Measurements from ENCODE around the gene FRMD3. TPM values are rescaled to one million over a fixed set of nuclear protein-coding genes. Genes with fewer than 3 reads are reported as not detected.

Gene FRMD3
- total RNA-seq, 1 donor from 2014 or later = 0.34 TPM

- intact Hi-C loops (cut with micrococcal nuclease) = no loop called here
These were observed 251.2 kb downstream of the FRMD3 start for GRCh38 chr9:83287021-83287420.

GRCh38 chr9:83285445-83286225 lies 252.6 kb downstream of the FRMD3 start:
- Mint-ChIP-seq H3K27me3 (ENCODE audit: low read depth) (no peaks in the 10 kb centered on the region), H3K36me3 (ENCODE audit: low read depth) (no peaks in the 10 kb centered on the region), H3K9me3 (no peaks in the 10 kb centered on the region), H3K27ac (no peak overlapping the region), H3K4me3 (ENCODE audit: low read depth) (no peak overlapping the region), H3K4me1 (ENCODE audit: low read depth) (no peaks in the 10 kb centered on the region)
- intact Hi-C loops (cut with micrococcal nuclease) = no loop called here
- DNase-seq (ENCODE audit: low spot score) = no peak

More at GRCh38 chr9:83287021-83287420, 251.2 kb downstream of the FRMD3 start:
- H3K36me3 Mint-ChIP-seq (ENCODE audit: low read depth) = no peaks in the 10 kb centered on the region
- no peaks in the 10 kb centered on the region for H3K4me1 Mint-ChIP-seq (ENCODE audit: low read depth)
- no peaks in the 10 kb centered on the region for H3K27me3 Mint-ChIP-seq (ENCODE audit: low read depth)
- no peak overlapping the region for H3K27ac Mint-ChIP-seq
- DNase-seq (ENCODE audit: low spot score) = no peak
- no peak overlapping the region for H3K4me3 Mint-ChIP-seq (ENCODE audit: low read depth)
- H3K9me3 Mint-ChIP-seq = no peaks in the 10 kb centered on the region

- Mint-ChIP-seq H3K9me3 (no peaks in the 10 kb centered on the region), H3K36me3 (ENCODE audit: low read depth) (no peaks in the 10 kb centered on the region), H3K4me1 (ENCODE audit: low read depth) (no peaks in the 10 kb centered on the region), H3K27ac (no peak overlapping the region), H3K27me3 (ENCODE audit: low read depth) (no peaks in the 10 kb centered on the region), H3K4me3 (ENCODE audit: low read depth) (no peak overlapping the region)
- intact Hi-C loops (cut with micrococcal nuclease) = no loop called here
- DNase-seq (ENCODE audit: low spot score) = no peak
These were observed 253.5 kb downstream of the FRMD3 start for GRCh38 chr9:83284746-83285145.

- intact Hi-C loops (cut with micrococcal nuclease) = no loop called here
- no peak for DNase-seq (ENCODE audit: low spot score)
- H3K27me3 Mint-ChIP-seq (ENCODE audit: low read depth) = no peaks in the 10 kb centered on the region
- H3K36me3 Mint-ChIP-seq (ENCODE audit: low read depth) = no peaks in the 10 kb centered on the region
- no peaks in the 10 kb centered on the region for H3K9me3 Mint-ChIP-seq
- no peaks in the 10 kb centered on the region for H3K4me1 Mint-ChIP-seq (ENCODE audit: low read depth)
- no peak overlapping the region for H3K27ac Mint-ChIP-seq
- no peak overlapping the region for H3K4me3 Mint-ChIP-seq (ENCODE audit: low read depth)
These were observed 254.7 kb downstream of the FRMD3 start for GRCh38 chr9:83283528-83283927.

- no peaks in the 10 kb centered on the region for H3K4me1 Mint-ChIP-seq (ENCODE audit: low read depth)
- no peak overlapping the region for H3K4me3 Mint-ChIP-seq (ENCODE audit: low read depth)
- no peaks in the 10 kb centered on the region for H3K36me3 Mint-ChIP-seq (ENCODE audit: low read depth)
- DNase-seq (ENCODE audit: low spot score) = no peak
- no peaks in the 10 kb centered on the region for H3K27me3 Mint-ChIP-seq (ENCODE audit: low read depth)
- H3K27ac Mint-ChIP-seq = no peak overlapping the region
- no peaks in the 10 kb centered on the region for H3K9me3 Mint-ChIP-seq
- intact Hi-C loops (cut with micrococcal nuclease) = no loop called here
These were observed 256.6 kb downstream of the FRMD3 start for GRCh38 chr9:83281306-83282255.

GRCh38 chr9:83280790-83281189 lies 257.4 kb downstream of the FRMD3 start:
- Mint-ChIP-seq H3K27ac (no peak overlapping the region), H3K4me1 (ENCODE audit: low read depth) (no peaks in the 10 kb centered on the region), H3K36me3 (ENCODE audit: low read depth) (no peaks in the 10 kb centered on the region), H3K9me3 (no peaks in the 10 kb centered on the region), H3K27me3 (ENCODE audit: low read depth) (no peaks in the 10 kb centered on the region), H3K4me3 (ENCODE audit: low read depth) (no peak overlapping the region)
- intact Hi-C loops (cut with micrococcal nuclease) = no loop called here
- DNase-seq (ENCODE audit: low spot score) = no peak

GRCh38 chr9:83280268-83280667 lies 257.9 kb downstream of the FRMD3 start:
- no peak for DNase-seq (ENCODE audit: low spot score)
- H3K4me3 Mint-ChIP-seq (ENCODE audit: low read depth) = no peak overlapping the region
- no peaks in the 10 kb centered on the region for H3K4me1 Mint-ChIP-seq (ENCODE audit: low read depth)
- H3K36me3 Mint-ChIP-seq (ENCODE audit: low read depth) = no peaks in the 10 kb centered on the region
- H3K27me3 Mint-ChIP-seq (ENCODE audit: low read depth) = no peaks in the 10 kb centered on the region
- H3K27ac Mint-ChIP-seq = no peak overlapping the region
- intact Hi-C loops (cut with micrococcal nuclease) = no loop called here
- no peaks in the 10 kb centered on the region for H3K9me3 Mint-ChIP-seq

- H3K27me3 Mint-ChIP-seq (ENCODE audit: low read depth) = no peaks in the 10 kb centered on the region
- H3K27ac Mint-ChIP-seq = no peak overlapping the region
- intact Hi-C loops (cut with micrococcal nuclease) = no loop called here
- H3K4me3 Mint-ChIP-seq (ENCODE audit: low read depth) = no peak overlapping the region
- no peak for DNase-seq (ENCODE audit: low spot score)
- H3K9me3 Mint-ChIP-seq = no peaks in the 10 kb centered on the region
- no peaks in the 10 kb centered on the region for H3K4me1 Mint-ChIP-seq (ENCODE audit: low read depth)
- no peaks in the 10 kb centered on the region for H3K36me3 Mint-ChIP-seq (ENCODE audit: low read depth)
These were observed 263.4 kb downstream of the FRMD3 start for GRCh38 chr9:83274787-83275186.

GRCh38 chr9:83271665-83272071 lies 266.5 kb downstream of the FRMD3 start:
- Mint-ChIP-seq H3K27ac (no peak overlapping the region), H3K9me3 (no peaks in the 10 kb centered on the region), H3K36me3 (ENCODE audit: low read depth) (no peaks in the 10 kb centered on the region), H3K4me3 (ENCODE audit: low read depth) (no peak overlapping the region), H3K27me3 (ENCODE audit: low read depth) (no peaks in the 10 kb centered on the region), H3K4me1 (ENCODE audit: low read depth) (no peaks in the 10 kb centered on the region)
- intact Hi-C loops (cut with micrococcal nuclease) = no loop called here
- DNase-seq (ENCODE audit: low spot score) = no peak

GRCh38 chr9:83270116-83270515 lies 268.1 kb downstream of the FRMD3 start:
- intact Hi-C loops (cut with micrococcal nuclease) = no loop called here
- Mint-ChIP-seq H3K36me3 (ENCODE audit: low read depth) (no peaks in the 10 kb centered on the region), H3K27ac (no peak overlapping the region), H3K27me3 (ENCODE audit: low read depth) (no peaks in the 10 kb centered on the region), H3K4me1 (ENCODE audit: low read depth) (no peaks in the 10 kb centered on the region), H3K4me3 (ENCODE audit: low read depth) (no peak overlapping the region), H3K9me3 (no peaks in the 10 kb centered on the region)
- no peak for DNase-seq (ENCODE audit: low spot score)

- Mint-ChIP-seq H3K4me3 (ENCODE audit: low read depth) (no peak overlapping the region), H3K4me1 (ENCODE audit: low read depth) (no peaks in the 10 kb centered on the region), H3K9me3 (no peaks in the 10 kb centered on the region), H3K27ac (no peak overlapping the region), H3K36me3 (ENCODE audit: low read depth) (no peaks in the 10 kb centered on the region), H3K27me3 (ENCODE audit: low read depth) (no peaks in the 10 kb centered on the region)
- no peak for DNase-seq (ENCODE audit: low spot score)
- intact Hi-C loops (cut with micrococcal nuclease) = no loop called here
These were observed 270.5 kb downstream of the FRMD3 start for GRCh38 chr9:83267741-83268140.

GRCh38 chr9:83266666-83267496 lies 271.3 kb downstream of the FRMD3 start:
- no peaks in the 10 kb centered on the region for H3K36me3 Mint-ChIP-seq (ENCODE audit: low read depth)
- H3K27me3 Mint-ChIP-seq (ENCODE audit: low read depth) = no peaks in the 10 kb centered on the region
- no peak for DNase-seq (ENCODE audit: low spot score)

More at GRCh38 chr9:83266666-83267496, 271.3 kb downstream of the FRMD3 start:
- intact Hi-C loops (cut with micrococcal nuclease) = no loop called here
- Mint-ChIP-seq H3K9me3 (no peaks in the 10 kb centered on the region), H3K27ac (no peak overlapping the region), H3K4me3 (ENCODE audit: low read depth) (no peak overlapping the region), H3K4me1 (ENCODE audit: low read depth) (no peaks in the 10 kb centered on the region)

All from activated T-helper 2 cell treated with anti-CD3 and anti-CD28 coated beads, Interferon-gamma antibody, Interleukin-2, Interleukin-4, amounts not matched to agents 10 μg/mL and 5 μg/mL and 100 μg/mL, durations not matched to agents 14 hours and 24 hours and 36 hours (primary cell).